Left renal cortex interstitium (tissue), 4 donors: Measurements from ENCODE around the gene KCNMA1. TPM values are rescaled to one million over a fixed set of nuclear protein-coding genes. Genes with fewer than 3 reads are reported as not detected.
"Not testable (repeated sequence)": the region's sequence is repeated elsewhere in the genome, so short reads cannot be mapped to it uniquely, and the experiment has no call there.

Experiments used
- DNase-seq, 4 donors: peaks; one replicate each; pipeline ENCODE4 v3.0.0-alpha.2; 2013; ENCODE audit warnings: low read depth in 4 of 4, low spot score in 2 of 4, missing footprints in 1 of 4
- polyA plus RNA-seq, 4 donors: library from polyadenylated mRNA; unstranded; fragments of 120-200 nt; gene quantifications; one replicate each; pipeline ENCODE4 v1.2.1, GENCODE V29; 2013; ENCODE audit not compliant: insufficient read length in 4 of 4

The KCNMA1 gene
- polyA plus RNA-seq, 4 donors: 2.8 to 5.2 (median 3.7) TPM

DNA sequence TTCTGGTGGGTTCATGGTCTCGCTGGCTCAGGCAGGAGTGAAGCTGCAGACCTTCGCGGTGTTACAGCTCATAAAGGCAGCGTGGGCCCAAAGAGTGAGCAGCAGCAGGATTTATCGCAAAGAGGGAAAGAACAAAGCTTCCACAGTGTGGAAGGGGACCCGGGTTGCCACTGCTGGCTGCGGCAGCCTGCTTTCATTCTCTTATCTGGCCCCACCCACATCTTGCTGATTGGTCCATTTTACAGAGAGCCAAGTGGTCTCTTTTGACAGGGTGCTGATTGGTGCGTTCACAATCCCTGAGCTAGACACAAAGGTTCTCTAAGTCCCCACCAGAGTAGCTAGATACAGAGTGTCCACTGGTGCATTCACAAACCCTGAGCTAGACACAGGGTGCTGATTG lies 47.9 kb downstream of the KCNMA1 start:
- DNase-seq: not testable (repeated sequence)

DNA sequence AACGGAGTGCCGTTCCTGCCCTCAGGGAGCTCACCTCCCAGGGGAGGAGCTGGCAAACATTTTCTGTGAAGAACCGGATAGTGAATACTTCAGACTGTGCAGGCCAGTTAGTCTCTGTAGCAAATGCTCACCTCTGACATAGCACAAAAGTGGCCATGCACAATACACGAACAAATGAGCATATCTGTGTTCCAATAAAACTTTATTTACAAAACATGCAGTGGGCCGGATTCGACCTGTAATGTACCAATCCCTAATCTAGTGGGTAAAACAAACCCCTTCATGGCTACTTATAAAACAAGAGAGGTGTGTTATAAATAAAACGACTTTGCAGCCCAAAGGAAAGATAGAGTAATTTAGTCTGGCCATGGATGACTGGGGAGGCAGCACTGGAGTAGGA lies 48.7 kb downstream of the KCNMA1 start:
- DNase-seq: no peak

DNA sequence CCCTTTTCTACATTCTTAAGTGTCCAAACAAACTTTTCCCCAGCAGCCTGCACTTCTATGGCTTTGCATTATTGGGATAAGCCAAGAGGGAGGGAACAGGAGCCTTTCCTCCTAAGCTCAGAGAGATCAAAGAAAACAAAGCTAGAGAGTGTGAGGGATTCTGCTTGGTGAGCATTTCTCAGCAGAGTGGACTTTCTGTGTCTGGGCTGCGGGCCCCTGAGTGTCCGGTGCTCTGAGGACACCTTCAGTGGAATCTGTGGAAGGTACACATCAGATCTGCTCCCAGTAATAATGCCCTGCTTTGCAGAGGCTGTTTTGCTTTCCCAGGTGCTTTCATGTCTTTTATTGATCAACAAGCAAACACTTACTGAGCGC lies 50.2 kb downstream of the KCNMA1 start:
- no peak for DNase-seq

DNA sequence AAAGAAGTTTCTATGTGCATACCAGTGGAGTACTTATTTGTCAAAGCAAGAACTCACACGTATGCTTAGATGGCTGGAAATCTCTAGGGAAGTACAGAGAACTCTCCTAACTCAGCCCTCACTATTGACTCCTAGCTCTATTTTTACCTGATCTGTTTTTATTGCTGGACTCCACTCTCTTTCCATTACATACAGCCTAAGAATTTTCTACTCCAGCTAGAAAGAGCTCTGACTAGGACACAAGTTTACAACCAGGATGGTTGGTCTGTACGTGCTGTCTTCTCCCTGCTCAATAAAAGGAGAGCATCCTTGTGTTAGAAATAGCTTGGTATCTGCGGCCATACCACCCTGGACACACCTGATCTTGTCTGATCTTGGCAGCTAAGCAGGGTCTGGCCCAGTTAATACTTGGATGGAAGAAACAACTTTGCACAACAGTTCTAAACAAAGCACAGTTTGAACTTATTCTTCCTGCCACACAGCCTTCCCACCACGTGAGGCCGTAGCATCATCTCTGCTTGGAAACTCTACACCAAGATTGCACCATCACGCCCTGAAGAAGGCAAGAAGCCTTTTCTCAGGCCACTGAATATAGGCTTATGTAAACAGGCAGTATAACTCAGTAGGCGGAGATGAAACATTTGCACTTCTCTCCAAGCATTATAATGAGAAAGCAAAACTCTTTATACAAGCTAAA lies 50.7 kb downstream of the KCNMA1 start:
- DNase-seq: no peak

DNA sequence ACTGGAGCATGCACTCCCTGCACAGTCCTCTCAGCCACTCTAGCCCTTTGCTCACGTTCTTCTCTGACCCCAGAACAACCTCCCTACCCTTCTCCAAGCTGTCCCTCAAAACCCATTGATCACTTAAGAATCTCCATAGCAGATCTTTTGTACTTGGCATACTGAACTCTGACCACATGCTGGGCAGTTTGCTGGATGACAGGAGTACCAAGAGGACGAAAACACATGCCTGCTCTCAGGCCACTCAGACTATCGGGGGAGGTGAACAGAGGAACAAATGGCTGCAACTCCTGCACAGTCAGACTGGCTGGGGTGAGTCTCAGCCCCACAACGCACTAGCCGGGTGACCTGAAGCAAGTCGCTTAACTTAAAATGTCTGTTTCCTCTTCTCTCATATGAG lies 52.7 kb downstream of the KCNMA1 start:
- no peak for DNase-seq

DNA sequence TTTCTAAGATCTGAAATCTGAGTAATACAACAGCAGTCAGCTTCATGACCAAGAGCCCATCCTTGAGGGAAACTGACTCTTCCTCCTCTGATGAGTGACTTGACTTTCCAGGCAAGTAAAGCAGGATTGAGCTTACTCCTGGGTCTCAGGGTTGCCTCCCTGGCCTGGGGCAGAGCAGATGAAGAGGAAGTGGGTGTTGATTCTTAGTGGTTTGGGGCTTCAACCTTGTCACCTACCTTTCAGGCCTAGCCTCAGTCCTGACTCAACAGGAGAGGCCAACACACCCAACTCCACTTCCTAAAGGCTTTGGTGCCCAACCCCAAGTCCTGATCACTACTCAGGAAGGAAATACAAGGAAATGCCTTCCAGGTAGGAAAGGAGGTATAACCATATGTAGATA lies 54.1 kb downstream of the KCNMA1 start:
- DNase-seq: no peak

DNA sequence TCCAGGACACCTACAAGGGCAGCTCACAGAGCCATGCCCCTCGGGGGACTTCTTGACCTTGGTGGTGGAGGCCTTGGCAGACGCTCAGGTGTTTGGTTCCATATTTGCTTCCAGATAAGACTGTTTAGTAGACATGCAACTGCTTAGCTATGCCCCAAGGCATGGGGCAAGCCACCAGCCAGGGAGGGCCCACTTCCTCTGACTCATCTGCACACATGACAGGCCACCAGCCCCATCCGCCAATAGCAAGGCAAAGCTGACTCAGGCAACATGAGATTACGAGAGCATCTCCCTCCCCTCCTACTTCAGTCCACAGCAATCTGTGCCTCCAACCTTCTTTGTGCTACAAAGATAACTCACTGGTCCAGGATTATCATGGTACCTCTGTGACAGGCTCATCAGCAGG lies 54.9 kb downstream of the KCNMA1 start:
- no peak for DNase-seq

DNA sequence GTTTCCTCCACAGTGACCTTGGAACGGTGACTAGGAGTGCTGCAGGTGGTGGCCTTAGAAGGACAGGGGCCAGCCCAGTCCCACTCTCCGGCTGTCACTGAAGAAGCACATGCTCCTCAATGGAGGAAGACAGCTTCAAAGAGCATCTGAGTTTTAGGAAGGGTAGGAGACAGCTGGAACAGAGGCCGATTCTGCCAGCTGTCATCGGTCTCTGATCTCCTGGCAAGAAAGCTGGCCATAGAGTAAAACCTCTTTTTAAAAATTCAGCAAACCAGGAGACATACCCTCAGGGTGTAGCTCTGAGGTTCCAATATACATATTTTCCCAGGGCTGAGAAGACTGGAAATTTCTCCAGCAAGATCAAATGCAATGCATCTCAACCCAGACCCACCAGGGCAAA lies 55.9 kb downstream of the KCNMA1 start:
- no peak for DNase-seq

DNA sequence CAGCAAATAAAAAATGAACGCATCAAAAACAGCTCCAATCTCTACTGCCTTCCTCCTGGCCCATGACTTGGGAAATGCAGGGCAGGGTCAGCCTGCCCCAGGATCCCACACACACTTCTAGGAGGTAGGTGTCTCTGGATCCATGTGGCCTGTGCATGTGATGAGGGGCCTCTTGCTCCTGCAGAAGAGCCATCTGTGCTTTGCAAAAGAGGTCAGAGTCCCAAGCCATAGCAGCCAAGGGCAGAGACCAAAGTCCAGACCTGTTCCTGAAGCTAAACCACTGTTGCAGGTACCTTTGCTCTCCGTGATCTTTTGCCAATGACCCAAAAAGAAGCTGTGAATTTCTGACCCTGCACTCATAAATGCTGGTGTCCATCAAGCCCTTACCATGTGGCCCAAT lies 57.1 kb downstream of the KCNMA1 start:
- no peak for DNase-seq

DNA sequence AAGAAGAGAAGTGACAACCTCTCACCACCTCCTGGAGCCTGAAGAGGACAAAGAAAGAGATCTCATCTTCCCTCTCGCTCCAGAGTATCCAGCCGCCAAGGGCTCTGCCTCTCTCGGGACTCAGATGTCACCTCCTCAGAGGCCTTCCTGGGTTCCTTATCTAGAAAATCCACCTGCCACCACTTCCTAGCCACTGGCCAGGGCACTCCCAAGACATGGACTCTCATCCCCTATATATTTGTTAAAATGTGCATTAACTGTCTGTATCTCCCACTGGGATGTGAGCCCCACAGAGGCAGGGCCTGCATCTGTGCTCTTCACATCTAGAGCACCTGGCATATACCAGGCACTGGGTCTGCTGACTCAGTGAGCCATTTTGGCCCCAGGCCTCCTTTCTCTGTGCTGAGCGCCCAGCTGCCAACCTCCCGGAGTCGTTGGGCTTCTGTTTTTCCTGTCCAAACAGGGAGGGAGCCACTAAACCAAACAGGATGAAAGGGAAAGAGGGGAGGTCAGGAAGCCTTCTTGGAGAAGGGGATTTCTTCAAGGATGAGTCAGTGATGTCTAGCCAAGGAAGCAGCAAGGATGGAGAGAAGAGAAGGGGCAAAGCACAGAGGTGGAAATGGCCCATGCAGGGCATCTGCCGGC lies 58.9 kb downstream of the KCNMA1 start:
- DNase-seq: no peak

DNA sequence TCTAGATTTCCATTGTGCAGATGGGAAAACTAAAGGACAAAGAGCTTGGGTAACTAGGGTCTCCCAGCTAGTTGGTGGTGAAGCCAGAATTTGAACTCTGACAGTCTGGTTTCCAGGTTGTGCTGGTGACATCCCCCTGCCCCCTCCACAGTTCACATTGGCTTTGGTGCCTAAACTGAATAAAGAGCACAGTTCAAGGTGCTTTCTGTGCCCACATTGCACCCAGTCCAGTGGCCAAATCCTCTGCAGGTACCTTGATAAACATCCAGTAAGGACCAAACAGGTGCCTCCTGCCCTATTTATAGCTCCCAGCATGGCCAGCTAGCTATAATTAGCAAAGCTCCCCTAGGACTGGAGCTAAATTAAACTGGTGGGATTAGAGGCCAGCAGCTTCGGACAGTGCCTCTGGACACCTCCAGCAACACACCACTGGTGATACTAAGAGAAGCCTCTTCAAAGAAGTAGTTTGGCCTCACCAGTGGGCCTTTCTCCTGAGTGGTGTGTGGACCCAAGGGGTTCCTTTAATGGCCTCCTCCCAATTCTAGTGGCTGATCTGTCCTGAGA lies 59.9 kb downstream of the KCNMA1 start:
- DNase-seq: no peak

DNA sequence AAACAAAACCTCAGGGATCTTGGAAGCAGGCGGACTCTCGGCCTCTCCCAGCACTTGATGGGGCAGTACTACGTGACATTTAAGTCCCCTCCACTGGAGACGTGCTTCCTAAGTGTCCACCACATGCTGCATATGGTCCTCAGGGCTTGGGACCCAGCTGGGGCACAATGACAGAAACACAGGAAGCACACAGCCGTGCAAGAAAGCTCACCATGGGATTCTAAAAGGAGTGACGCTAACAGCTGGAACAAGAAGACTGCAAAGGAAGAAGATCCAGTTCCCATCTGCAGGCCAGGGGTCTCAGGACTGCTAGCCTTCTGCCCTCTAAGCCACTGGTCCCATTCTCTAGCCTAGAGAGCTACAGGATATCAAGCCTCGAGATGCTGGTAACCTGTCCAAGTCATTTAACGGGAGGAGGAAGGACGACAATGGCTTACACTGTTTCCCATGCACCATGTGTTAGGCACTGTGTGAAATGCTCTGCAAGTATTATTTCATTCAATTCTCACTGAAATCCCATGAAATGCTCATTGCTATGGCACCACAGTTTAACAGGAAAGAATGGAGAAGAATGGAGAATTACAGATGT lies 61.1 kb downstream of the KCNMA1 start:
- no peak for DNase-seq

DNA sequence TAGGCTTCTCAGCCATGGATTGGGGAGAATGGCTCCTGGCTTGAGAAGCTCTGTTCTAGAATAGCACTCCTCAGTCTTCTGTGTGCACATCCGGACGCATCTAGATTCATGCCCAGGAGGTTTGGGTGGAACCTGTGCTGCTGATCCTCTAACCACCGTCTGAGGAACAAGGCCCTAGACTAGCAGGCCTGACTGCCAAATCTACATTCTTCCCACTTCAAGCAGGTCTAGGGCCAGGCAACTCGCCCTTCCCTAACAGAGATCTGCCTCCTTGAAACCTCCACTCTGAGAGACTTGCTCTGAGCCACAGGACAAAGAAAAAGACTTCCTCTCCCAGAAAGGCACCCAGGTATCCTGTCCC lies 61.6 kb downstream of the KCNMA1 start:
- no peak for DNase-seq

DNA sequence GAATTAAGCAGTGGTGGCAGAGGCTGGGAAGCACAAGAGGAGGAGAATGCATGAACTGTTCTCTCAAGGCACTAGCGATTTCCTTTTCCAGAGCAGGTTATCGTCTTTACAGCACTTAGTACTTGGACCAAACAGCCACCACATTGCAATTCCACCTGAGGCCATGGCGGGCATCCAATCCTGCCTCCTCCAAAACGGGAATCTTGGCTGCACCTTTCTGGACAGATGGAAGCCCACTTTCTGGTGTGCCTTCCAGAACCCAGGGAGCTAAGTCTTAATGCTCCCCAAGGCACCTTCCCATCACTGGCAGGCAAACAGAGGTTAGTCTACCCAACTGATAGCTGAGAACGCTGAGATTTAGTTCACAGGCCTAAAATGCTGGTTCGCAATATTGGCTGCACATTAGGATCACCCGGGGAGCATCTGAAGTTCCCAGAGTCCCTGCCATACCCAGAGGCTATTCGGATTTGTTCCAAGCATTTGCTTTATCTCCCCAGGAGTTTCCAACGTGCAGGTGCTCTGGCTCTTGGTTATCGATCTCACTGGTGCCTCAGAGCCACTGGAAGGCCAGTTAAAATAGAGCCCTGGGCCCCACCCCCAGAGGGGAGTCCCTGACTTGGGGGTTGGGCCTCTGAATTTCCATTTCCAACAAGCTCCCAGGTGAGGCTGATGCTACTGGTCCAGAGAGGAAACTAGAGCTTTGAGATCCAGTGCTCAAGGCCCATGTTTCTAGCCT lies 62.2 kb downstream of the KCNMA1 start:
- DNase-seq: no peak

DNA sequence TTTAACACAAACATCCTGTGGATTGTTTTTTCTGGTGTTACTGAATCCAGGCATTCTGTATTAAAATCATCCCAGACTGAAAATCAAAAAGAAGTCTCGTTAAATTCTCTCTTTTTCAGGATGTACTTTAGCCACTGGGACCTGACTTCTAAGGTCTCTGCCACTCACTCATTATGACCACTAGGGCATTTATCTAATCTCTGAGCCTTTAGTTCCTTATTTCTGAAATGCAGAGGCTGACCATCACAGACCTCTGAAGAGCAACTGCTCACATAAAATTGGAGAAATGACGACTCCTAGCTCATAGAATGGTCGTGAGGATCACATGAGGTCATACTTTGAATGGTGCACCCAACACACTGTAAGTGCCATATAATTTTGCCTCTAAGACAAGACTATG lies 63.2 kb downstream of the KCNMA1 start:
- DNase-seq: no peak

DNA sequence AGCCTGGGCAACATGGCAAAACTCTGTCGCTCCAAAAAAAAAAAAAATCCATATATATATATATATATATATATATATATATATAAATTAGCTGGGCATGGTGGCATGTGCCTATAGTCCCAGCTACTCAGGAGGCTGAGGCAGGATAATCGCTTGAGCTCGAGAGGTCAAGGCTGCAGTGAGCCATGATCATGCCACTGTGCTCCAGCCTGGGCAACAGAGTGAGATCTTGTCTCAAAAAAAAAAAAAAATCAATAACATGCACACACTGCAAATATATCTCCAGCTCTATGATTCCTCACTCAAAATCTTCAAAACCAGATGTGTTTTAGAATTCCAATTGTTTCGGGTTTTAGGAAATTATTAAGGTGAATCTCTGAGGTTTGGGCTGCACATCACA lies 65.1 kb downstream of the KCNMA1 start:
- DNase-seq: not testable (repeated sequence)

DNA sequence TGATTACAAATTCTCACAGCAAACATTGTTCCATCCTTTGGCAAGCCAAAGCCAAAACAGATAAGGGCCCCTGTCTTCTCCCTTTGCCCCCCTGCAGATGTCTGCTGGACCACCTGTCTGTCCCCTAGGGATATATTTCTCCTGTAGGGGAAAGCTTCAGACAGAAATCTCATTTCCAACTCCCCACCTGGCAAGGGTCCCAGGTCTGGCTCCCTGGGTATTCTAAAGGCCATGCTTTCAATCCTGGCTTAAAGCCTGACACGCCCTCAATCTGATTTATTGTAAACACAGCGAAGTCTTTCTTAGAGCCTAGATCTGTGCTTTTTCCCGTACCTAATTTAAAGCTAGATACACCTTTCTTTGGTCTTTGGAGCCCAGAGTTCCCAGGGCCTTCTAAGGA lies 66.1 kb downstream of the KCNMA1 start:
- no peak for DNase-seq

DNA sequence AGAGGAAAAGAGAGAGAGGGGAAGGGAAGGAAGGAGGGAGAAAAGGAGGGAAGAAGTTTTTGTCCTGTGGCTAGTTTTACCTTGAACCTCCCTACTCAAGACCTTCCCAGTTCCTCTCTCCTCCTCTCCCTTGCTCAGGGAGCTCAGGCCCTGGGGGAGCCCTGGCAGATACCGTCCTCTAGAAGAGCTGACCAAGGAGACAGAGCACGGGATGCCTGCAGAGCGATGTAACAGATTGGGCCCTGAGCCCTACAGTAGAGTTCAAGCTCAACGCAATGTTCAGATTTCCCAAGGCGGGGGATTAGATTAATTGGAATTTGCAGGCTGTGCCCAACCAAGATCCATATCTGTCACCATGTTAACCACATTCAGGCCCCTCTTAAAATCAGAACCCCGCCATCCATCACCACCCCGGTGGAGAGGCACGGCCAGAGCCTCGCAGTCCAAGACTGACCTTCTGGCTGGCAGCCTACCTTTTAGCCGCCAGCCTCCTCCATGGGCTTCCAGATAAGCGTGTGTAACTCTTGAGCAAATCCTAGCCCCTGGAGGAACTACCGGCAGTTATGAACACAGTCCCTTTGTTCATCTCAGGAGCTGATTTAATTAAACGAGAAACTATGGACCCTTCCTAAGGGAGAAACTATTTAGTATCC lies 70.6 kb downstream of the KCNMA1 start:
- DNase-seq: no peak

DNA sequence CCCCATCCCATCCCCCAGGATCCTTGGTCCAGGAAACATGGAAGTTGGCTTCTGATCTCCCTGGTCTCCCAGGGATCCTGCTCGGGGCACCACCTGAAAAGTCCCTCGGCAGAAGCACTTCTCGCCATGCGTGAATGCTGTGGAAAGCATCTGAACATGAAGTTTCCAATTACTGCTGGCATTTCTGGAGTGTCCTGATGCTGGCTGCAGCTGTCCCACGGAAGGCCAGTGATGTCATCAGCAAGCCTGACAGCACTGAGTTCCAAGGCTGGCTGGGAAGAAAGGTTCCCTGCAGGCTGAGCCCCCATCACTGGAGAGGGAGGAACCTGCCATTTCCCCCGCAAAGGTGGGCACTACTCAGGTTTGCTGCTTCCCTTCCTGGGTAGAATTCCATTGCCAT lies 71.4 kb downstream of the KCNMA1 start:
- DNase-seq: no peak

DNA sequence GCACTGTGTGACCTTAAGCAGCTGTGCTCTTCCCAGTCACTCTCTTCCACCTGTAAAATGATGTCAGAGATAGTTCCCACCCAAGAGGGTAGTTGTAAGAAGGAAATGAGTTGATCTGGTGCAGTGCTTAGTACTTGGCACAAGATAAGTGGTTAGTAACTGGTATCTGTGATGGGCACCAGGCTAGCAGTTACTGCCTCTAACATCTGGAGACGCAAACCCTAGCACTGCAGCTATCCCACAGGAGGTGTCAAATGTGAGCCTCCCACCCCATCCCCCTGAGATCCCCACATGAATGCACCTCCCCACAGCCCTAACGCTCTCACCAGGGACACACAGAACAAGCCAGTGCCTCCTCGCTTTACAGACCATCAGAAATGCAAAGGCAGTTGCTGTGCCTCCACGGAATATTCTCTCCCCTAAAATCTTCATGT lies 72.0 kb downstream of the KCNMA1 start:
- DNase-seq: no peak
